Measurements from ENCODE around the gene EEF1AKMT1. TPM values are rescaled to one million over a fixed set of nuclear protein-coding genes. Genes with fewer than 3 reads are reported as not detected.

EEF1AKMT1 gene
- polyA plus RNA-seq (2013, experiment 1 of 2; ENCODE audit: insufficient read length): 7.3 TPM
- polyA plus RNA-seq (2013, experiment 2 of 2; ENCODE audit: insufficient read length): 6.9 TPM

GRCh38 chr13:20773194-20774080 lies at the start of gene EEF1AKMT1:
TSS of gene EEF1AKMT1 (minus strand) at chr13:20773961. CDS start at chr13:20757598, 16,363 bp downstream.
- DNase-seq: peak; percentile 95

- DNase-seq: no peak
Observed at GRCh38 chr13:20823071-20823470, 49.3 kb upstream of the EEF1AKMT1 start.

GRCh38 chr13:20822406-20822805 lies 48.6 kb upstream of the EEF1AKMT1 start:
- DNase-seq: no peak

GRCh38 chr13:20819715-20820114 lies 46.0 kb upstream of the EEF1AKMT1 start:
- no peak for DNase-seq

- no peak for DNase-seq
Observed at GRCh38 chr13:20815464-20815863, 41.7 kb upstream of the EEF1AKMT1 start.

GRCh38 chr13:20814224-20814910 lies 40.6 kb upstream of the EEF1AKMT1 start:
- DNase-seq: peak; percentile 95

- DNase-seq: no peak
Observed at GRCh38 chr13:20812890-20813289, 39.1 kb upstream of the EEF1AKMT1 start.

- DNase-seq: no peak
Observed at GRCh38 chr13:20810808-20811207, 37.0 kb upstream of the EEF1AKMT1 start.

GRCh38 chr13:20808874-20809273 lies 35.1 kb upstream of the EEF1AKMT1 start:
- DNase-seq: no peak

GRCh38 chr13:20803180-20803965 lies 29.6 kb upstream of the EEF1AKMT1 start:
- DNase-seq: no peak

GRCh38 chr13:20801707-20802106 lies 27.9 kb upstream of the EEF1AKMT1 start:
- DNase-seq: no peak

- no peak for DNase-seq
Observed at GRCh38 chr13:20799726-20800416, 26.1 kb upstream of the EEF1AKMT1 start.

GRCh38 chr13:20798027-20798426 lies 24.3 kb upstream of the EEF1AKMT1 start:
- no peak for DNase-seq

GRCh38 chr13:20796791-20797508 lies 23.2 kb upstream of the EEF1AKMT1 start:
- no peak for DNase-seq

GRCh38 chr13:20789665-20790064 lies 15.9 kb upstream of the EEF1AKMT1 start:
- DNase-seq: no peak

GRCh38 chr13:20788312-20788711 lies 14.6 kb upstream of the EEF1AKMT1 start:
- DNase-seq: no peak

GRCh38 chr13:20787180-20787579 lies 13.4 kb upstream of the EEF1AKMT1 start:
- no peak for DNase-seq

- DNase-seq: no peak
Observed at GRCh38 chr13:20782116-20782708, 8.5 kb upstream of the EEF1AKMT1 start.

GRCh38 chr13:20780317-20780716 lies 6.6 kb upstream of the EEF1AKMT1 start:
- no peak for DNase-seq

GRCh38 chr13:20779405-20779804 lies 5.6 kb upstream of the EEF1AKMT1 start:
- DNase-seq: no peak

- no peak for DNase-seq
Observed at GRCh38 chr13:20778311-20778710, 4.5 kb upstream of the EEF1AKMT1 start.

All from fibroblast of skin of scalp (primary cell).